ENCODE measurements around the gene ADD2. TPM values are rescaled to one million over a fixed set of nuclear protein-coding genes. Genes with fewer than 3 reads are reported as not detected.
A peak's percentile ranks its signal among the peaks of the same experiment; 100 is the strongest.

The ADD2 gene
- total RNA-seq, 3 donors from 2014 or later (not counting 1 experiment from before 2014, with no cell fraction given) = 0.16 to 1.4 (median 0.40) TPM

- no peaks in the 10 kb centered on the region for H3K4me1 ChIP-seq (ENCODE audit: control insufficient read depth, insufficient read depth, low read length)
- Mint-ChIP-seq H3K9me3 (no peaks in the 10 kb centered on the region), H3K4me3 (no peak overlapping the region), H3K27me3 (ENCODE audit: low read depth in 2 of 2) (peaks cover 9 to 11% of the 10 kb centered on the region in 2 donors), H3K36me3 (no peaks in the 10 kb centered on the region), H3K27ac (no peak overlapping the region), H3K4me1 (peaks cover 0 to 9% of the 10 kb centered on the region in 2 donors)
- no peak for DNase-seq
- intact Hi-C loops (cut with micrococcal nuclease) = no loop called here
- H3K4me3 ChIP-seq (ENCODE audit: low read length) = no peak overlapping the region
- no peaks in the 10 kb centered on the region for H3K27me3 ChIP-seq (ENCODE audit: control insufficient read depth, insufficient read depth, low read length)
- H3K9me3 ChIP-seq (ENCODE audit: control insufficient read depth, insufficient read depth, low read length) = no peaks in the 10 kb centered on the region
- peak; percentile 55 to 86 (median 75) for ATAC-seq
- no peak for TF ChIP-seq CTCF (IDR thresholded peaks at IDR 0.05)
- WGBS (ENCODE audit: insufficient coverage) = 54% methylated on average over 11 of the region's 11 CpGs
- H3K27ac ChIP-seq (ENCODE audit: low read length) = no peak overlapping the region
- H3K36me3 ChIP-seq (ENCODE audit: control insufficient read depth, insufficient read depth, low read length) = no peaks in the 10 kb centered on the region
Observed at GRCh38 chr2:70686577-70687460, 81.2 kb downstream of the ADD2 start.

DNA sequence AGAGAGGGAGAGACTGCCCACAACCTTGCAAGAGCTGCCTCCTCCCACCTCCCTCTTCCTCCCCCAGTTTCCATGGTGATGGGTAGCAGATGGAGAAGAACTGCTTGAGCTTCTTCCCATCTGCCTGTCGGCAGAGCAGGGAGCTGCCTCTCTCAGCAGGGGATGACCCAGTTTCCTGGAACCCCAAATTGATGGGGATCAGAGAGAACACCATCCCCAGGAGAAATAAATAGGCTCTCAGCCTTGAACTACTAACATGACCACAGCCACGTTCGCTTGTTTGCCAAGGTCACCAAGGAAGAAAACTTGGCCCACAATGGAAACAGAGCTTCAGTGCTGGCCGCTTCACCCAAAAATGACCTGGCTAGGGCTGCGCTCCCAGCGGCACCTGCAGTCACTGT, 82.2 kb downstream of the ADD2 start:
- Mint-ChIP-seq H3K27me3 (ENCODE audit: low read depth in 2 of 2) (peaks cover 9 to 11% of the 10 kb centered on the region in 2 donors), H3K4me1 (peaks cover 0 to 9% of the 10 kb centered on the region in 2 donors), H3K36me3 (no peaks in the 10 kb centered on the region), H3K4me3 (no peak overlapping the region), H3K9me3 (no peaks in the 10 kb centered on the region), H3K27ac (no peak overlapping the region)
- Histone ChIP-seq H3K9me3 (ENCODE audit: control insufficient read depth, insufficient read depth, low read length) (no peaks in the 10 kb centered on the region), H3K27ac (ENCODE audit: low read length) (no peak overlapping the region), H3K27me3 (ENCODE audit: control insufficient read depth, insufficient read depth, low read length) (no peaks in the 10 kb centered on the region), H3K4me1 (ENCODE audit: control insufficient read depth, insufficient read depth, low read length) (no peaks in the 10 kb centered on the region), H3K36me3 (ENCODE audit: control insufficient read depth, insufficient read depth, low read length) (no peaks in the 10 kb centered on the region), H3K4me3 (ENCODE audit: low read length) (no peak overlapping the region)
- no peak for DNase-seq
- 79% methylated on average over 6 of the region's 6 CpGs for WGBS (ENCODE audit: insufficient coverage)
- ATAC-seq = no peak
- TF ChIP-seq CTCF (IDR thresholded peaks at IDR 0.05) = no peak
- intact Hi-C loops (cut with micrococcal nuclease) = no loop called here

DNA sequence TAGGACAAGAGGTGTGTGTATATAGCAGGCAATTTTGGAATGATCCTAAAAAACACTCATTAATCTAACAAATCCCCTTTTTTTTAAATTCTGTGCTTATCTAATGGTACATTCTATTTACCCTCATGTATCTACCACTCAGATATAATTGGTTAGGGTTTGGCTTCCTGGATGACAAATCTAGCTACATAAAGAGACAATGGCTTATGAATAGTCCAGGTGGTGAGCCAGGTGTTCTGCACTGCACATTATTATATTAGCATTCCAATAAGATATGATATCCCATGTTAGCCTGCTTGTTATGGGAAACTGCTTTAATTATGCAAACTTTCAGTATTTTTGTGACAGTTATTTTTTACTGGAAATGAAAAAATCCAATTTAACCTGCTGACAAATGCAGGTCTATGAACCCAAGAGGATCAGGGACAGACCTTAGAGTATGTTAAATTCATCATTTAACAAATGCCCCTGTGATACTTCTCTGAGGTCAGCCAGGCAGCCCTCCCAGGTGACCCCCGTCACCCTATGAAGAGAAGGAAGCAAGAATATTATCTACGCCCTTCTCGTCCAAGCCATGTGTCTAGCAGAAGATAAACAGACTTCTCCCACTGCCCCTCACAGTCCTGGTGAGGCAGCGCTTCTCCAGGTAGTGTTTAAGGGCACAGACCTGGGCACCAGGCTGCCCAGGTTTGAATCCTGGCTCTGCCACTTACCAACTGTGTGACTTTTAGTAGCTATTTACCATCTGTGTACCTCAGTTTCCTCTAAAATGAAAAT, 83.0 kb downstream of the ADD2 start:
- Histone ChIP-seq H3K27ac (ENCODE audit: low read length) (no peak overlapping the region), H3K9me3 (ENCODE audit: control insufficient read depth, insufficient read depth, low read length) (no peaks in the 10 kb centered on the region), H3K4me1 (ENCODE audit: control insufficient read depth, insufficient read depth, low read length) (no peaks in the 10 kb centered on the region), H3K27me3 (ENCODE audit: control insufficient read depth, insufficient read depth, low read length) (no peaks in the 10 kb centered on the region), H3K36me3 (ENCODE audit: control insufficient read depth, insufficient read depth, low read length) (no peaks in the 10 kb centered on the region), H3K4me3 (ENCODE audit: low read length) (no peak overlapping the region)
- 96% methylated on average over 4 of the region's 4 CpGs for WGBS (ENCODE audit: insufficient coverage)
- no peak for DNase-seq
- H3K36me3 Mint-ChIP-seq = no peaks in the 10 kb centered on the region
- H3K27ac Mint-ChIP-seq = no peak overlapping the region
- H3K4me3 Mint-ChIP-seq = no peak overlapping the region
- ATAC-seq = no peak
- H3K4me1 Mint-ChIP-seq = peaks cover 0 to 9% of the 10 kb centered on the region in 2 donors
- no peak for TF ChIP-seq CTCF (IDR thresholded peaks at IDR 0.05)
- H3K9me3 Mint-ChIP-seq = no peaks in the 10 kb centered on the region
- intact Hi-C loops (cut with micrococcal nuclease) = no loop called here
- H3K27me3 Mint-ChIP-seq (ENCODE audit: low read depth in 2 of 2) = peaks cover 9 to 17% of the 10 kb centered on the region in 2 donors
